Measurements from ENCODE around the gene NFXL1. TPM values are rescaled to one million over a fixed set of nuclear protein-coding genes. Genes with fewer than 3 reads are reported as not detected.

The NFXL1 gene
- total and polyA plus RNA-seq, 10 of the 15 experiments (the other 5 are each of a cell fraction or from before 2014, with no cell fraction given) = 8.1 to 16.5 (median 13.1) TPM

- TF ChIP-seq EGR1 (IDR thresholded peaks at IDR 0.05; ENCODE audit: borderline replicate concordance in 1 of 2, low read depth in 2 of 2, low read length in 2 of 2) (no peak), ZNF207 (IDR thresholded peaks at IDR 0.05; ENCODE audit: borderline replicate concordance) (no peak), IRF4 (IDR thresholded peaks at IDR 0.05; ENCODE audit: low read depth, low read length) (no peak)
- TF ChIP-seq, protein P1, sequence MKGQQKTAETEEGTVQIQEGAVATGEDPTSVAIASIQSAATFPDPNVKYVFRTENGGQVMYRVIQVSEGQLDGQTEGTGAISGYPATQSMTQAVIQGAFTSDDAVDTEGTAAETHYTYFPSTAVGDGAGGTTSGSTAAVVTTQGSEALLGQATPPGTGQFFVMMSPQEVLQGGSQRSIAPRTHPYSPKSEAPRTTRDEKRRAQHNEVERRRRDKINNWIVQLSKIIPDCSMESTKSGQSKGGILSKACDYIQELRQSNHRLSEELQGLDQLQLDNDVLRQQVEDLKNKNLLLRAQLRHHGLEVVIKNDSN (IDR thresholded peaks at IDR 0.05; ENCODE audit: borderline replicate concordance, extremely low read length, insufficient read depth, low read depth, low read length) = no peak
- H3K36me3 ChIP-seq (ENCODE audit: control insufficient read depth in 2 of 2, insufficient read depth in 2 of 2, low read length in 1 of 2) = 0 out of 4 replicates have a peak, but pooled peaks cover 0 to 4% of the 10 kb centered on the region in 2 experiments
- ChIA-PET CTCF (no interaction called here), RAD21 (ENCODE audit: unreplicated experiment) (no interaction called here), SMC1A (ENCODE audit: uncharacterized antibody, unreplicated experiment) (interaction anchor here (0.9 to 1.9 kb wide), 3 partner anchors 18 to 355 kb away, joined by 3 to 5 read pairs (median 4); no protein-coding TSS in a partner anchor), POLR2A (interaction anchor here (0.6 kb wide), 1 partner anchor 345 kb away, joined by 4 read pairs; no protein-coding TSS in a partner anchor)
- peak overlapping the region; percentile 84 for H2AFZ ChIP-seq (ENCODE audit: control insufficient read depth, low read depth, low read length)
- no peaks in the 10 kb centered on the region for H3K9me3 ChIP-seq (replicated peaks; ENCODE audit: control insufficient read depth, insufficient read depth, low read length)
- in situ Hi-C loops (cut with MboI) = no loop called here
- H3K4me1 ChIP-seq (ENCODE audit: control insufficient read depth, insufficient read depth, low read length) = no peaks in the 10 kb centered on the region; the same call in 1 of the 2 replicates
- no peaks in the 10 kb centered on the region for H4K20me1 ChIP-seq (ENCODE audit: control insufficient read depth, insufficient read depth)
- H3K4me3 ChIP-seq = peak overlapping the region; percentile 78
- no peak for FAIRE-seq
- TSS peak; percentile 80 for BruUV-seq (replicated peaks)
- intact Hi-C loops (cut with micrococcal nuclease; ENCODE audit: unreplicated experiment) = loop anchor here (5.0 to 10.0 kb wide), 3 partner anchors 354 to 429 kb away; partner anchors contain the start of genes SLAIN2 and TEC
- peak overlapping the region; percentile 65 for H3K4me2 ChIP-seq (ENCODE audit: control insufficient read depth, insufficient read depth)
- H3K27me3 ChIP-seq (replicated peaks in 1 of 2; ENCODE audit: control insufficient read depth in 2 of 2, insufficient read depth in 2 of 2, low read length in 1 of 2) = no peaks in the 10 kb centered on the region
- no peak for DNase-seq (ENCODE audit: low read depth, low spot score)
- WGBS (ENCODE audit: insufficient coverage, insufficient replicate concordance, low lambda C conversion rate, missing lambda C conversion rate) = 2% methylated on average over 4 of the region's 4 CpGs
- peak overlapping the region; percentile 72 for H3K9ac ChIP-seq (ENCODE audit: control insufficient read depth, insufficient read depth, low read length)
- peaks cover 35% of the 10 kb centered on the region for H3K79me2 ChIP-seq (ENCODE audit: control insufficient read depth, insufficient read depth, low read length)
- peak overlapping the region; percentile 61 for H3K27ac ChIP-seq (ENCODE audit: control insufficient read depth, insufficient read depth)
- ATAC-seq = no peak
Measured at GRCh38 chr4:47913330-47913729, 1.1 kb downstream of the NFXL1 start.
